ENCODE data around the gene GAB3.
"Not testable (repeated sequence)": the region's sequence is repeated elsewhere in the genome, so short reads cannot be mapped to it uniquely, and the experiment has no call there.

GAB3 gene

DNA sequence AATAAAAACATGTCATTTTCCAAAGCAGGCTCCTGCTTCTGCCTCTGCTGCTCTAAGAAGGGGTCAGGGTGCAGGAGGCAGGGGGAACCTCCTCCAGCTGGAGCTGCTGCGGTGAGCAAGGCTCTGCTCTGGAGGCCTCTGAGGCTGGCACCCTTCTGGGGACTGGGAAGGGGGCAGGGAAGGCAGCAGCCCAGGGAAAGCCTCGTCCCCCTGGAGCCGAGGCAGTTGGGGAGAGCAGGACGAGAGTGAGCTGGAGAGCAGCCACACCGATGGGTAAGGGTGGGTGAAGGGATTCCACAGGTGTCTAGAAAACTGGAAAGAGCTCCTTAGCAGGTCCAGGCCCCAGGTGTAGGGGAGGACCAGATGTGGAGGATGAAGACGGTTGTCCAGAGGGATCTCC lies 95.5 kb downstream of the GAB3 start:
- no peak for DNase-seq (ENCODE audit: low read depth)

DNA sequence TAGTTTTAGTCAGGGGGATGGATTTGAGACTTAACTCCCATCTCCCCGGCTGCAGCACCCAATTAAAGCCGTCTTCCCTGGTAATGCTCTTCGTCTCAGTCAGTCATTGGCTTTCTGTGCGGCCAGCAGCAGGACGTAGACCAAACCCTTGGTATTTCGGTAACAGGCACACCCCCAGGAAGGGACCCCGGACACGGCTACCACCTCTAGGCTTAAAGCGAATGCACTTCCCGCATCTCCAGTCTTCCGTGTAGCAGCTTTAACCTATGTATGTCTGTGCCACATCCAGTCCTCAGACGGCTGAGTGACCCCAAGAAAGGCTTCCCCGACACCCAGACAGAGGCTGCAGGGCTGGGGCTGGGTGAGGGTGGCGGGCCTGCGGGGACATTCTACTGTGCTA lies 96.0 kb downstream of the GAB3 start:
- DNase-seq (ENCODE audit: low read depth), result no peak

DNA sequence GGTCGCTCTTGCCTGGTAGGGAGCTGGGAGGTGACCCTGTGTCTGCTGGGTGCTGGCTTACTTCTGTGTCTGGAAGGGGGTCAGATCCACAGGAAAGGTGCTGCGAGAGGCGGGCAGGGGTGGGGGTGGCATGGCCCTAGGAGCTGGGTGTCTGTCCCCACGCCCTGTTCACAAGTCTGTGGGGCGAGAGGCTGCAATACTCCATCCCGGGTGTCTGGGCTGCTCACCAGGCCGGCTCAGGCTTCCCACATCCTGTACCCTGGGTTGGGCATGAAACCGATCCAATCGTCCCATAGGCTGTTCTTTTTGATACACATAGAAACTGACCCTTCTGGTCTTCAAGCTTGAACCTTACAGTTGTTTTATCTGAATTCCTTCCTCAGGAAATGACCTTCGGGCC lies 96.5 kb downstream of the GAB3 start:
- no peak for DNase-seq (ENCODE audit: low read depth)

DNA sequence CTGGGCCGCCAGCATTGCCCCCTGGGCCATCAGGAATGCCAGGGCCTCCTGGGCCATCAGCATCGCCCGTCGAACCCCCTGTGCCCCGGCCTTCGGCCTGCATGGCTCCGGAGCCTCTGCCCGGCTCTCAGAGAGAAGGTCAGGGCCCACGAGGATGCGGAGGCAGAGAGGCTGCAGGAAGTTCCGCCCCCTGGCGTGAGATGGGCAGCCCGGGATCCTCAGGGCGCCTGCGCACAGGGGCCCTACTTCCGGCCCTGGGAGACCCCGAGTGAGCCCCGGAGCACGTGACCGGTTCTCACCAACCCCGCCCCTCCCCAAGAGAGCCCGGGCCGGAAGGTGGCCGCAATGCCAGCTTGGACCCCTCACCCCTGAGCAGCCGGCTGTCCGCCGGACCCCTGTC lies 97.5 kb downstream of the GAB3 start, which contains the start of gene CTAG2:
Gene CTAG2, minus strand, starts transcription at position 167 of the 400 bp plus-strand sequence. Its CDS starts 64 bp downstream, at position 103.
- not testable (repeated sequence) for DNase-seq (ENCODE audit: low read depth)

DNA sequence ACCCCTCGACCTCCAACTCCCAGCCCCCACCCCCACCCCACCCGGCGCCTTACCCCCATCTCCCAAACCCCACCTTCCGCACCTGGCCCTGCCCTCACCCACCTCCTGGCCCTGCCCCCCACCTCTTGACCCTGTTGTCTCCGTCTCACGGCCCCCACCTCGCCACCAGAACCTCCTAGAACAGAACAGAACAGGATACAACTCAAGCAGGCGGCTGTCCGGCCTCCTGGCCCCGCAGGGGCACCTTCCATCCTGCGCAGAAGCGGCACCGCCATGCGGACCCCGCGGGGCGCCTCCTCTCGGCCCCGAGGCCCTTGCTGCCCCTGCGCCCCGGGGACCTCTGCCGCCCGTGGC lies 97.9 kb downstream of the GAB3 start:
- no peak for DNase-seq (ENCODE audit: low read depth)

DNA sequence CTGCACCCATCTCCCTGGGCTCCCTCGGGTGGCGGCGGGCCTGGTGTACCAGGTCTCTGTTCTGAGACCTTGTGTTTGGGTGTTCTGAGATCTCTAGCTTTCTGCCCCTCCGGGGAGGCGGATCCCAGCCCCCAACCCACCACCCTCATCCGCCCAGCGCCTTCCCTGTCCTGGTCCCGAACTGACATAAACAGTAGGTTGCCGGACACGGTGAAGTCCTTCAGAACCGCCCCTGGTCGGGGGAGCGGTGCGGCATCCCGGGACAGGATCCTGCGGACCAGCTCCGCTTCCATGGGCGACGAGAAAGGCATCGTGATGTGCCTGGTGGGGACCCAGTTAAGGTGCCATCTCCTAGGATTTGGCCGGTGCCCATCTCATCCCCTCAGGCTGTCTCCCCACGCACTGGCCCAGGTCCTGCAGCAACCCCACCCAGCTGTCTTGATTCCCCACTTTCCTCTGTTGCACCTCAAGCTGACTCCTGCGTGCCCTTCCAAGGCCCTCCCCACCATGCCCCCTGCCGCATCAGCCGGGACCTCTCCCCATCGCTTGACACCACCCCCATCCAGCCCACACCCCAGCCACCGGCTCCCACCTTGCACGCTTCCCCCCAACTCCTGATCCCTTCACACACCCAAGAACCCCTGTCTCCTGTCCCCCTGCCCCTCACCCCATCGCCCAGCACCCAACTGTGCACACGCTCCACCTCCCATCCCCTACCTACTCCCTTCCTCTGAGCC lies 98.4 kb downstream of the GAB3 start:
- no peak for DNase-seq (ENCODE audit: low read depth)

DNA sequence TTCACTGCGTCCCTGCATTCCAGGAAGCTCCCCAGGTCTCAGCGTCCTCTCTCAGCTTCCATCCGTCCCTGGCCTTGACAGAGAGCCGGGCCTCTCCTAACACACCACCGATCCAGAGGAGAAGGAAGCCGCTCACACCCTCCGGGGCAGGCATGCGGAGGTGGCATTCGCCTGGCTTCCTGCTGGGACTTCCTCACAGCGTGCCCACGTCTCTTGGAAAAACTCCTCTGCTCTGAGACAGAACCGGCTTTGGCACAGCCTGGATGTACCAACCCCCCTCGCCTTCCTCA lies 100.7 kb downstream of the GAB3 start:
- no peak for DNase-seq (ENCODE audit: low read depth)

DNA sequence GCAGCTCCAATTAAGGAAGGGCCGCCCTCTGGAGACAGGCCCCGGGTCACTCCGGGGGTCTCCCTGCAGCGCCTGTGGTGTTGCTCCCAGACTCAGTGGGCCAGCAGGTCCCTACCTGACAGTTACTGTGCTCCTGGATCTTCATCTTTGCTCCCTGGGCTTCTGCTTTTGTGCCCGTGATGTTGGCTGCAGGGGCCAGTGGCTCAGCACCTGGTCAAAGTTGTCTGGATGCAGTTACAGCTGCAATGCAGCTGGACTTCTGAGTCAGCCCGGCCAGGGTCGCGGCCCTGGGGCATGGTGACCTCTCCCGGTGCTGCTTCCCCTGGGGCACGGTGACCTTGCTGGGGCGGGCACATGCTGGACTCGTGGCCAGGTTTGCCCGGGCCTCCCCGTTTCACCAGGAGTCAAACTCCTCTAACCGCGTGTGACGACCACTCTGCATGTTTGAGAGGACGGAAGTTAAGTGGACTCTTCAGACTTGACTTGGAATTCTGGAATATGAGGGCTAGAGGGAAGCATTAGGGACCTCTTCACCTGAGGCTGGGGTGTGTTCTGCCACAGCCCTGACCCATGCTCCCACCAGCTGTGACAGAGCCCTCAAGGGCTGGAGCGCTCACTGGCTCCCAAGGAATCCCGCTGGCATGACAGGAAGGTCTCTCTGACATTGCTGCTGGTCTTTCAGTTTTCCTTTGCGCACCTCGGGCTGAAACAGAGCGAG lies 101.2 kb downstream of the GAB3 start:
- no peak for DNase-seq (ENCODE audit: low read depth)

DNA sequence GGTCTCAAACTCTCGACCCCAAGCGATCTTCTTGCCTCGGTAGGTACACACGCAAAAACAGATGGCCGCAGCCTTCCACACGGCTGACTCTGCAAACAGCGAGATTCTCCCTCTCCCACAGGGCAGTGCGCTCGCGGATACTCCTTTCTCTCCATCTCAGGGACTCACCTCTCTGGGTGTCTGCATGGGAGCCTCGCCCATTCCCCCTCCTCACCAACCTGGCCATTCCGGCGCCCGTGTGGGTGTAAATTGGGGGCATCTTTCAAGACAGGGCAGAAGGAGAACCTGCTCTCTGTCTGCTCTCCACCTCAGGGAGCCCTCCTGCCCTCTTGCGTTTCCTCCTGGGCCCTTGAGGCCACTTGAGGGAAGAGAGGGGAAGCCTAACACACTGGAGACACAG lies 101.9 kb downstream of the GAB3 start:
- no peak for DNase-seq (ENCODE audit: low read depth)

DNA sequence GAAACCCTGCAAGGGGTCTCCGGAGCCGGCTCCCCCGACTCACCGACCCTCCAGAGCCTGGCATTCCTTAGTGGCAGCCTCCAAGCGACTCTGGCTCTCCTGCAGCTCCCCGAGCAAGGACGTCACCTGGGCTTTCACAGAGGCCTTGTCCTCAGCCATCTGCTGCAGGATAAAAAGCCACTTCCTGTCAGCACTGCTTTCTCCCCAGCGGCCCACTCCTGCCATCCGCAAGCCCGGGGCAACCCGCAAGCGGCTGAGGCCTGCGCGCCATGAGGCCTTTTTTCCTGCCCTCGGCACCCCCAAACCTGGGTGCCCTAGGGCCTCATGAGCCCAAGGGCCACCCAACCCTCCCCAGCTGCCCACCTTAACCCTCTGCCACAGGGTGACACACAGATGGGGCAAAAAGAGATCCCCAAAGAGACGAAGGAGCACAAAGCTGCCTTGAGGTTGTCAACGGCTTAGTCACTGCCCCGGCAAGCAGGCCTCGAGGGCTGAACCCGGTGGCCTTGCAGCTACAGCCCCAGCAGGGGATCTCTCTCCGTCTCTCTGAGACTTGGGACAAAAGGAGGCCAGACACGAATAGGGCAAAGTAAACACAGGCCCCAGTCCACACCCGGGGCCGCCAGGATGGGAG lies 105.0 kb downstream of the GAB3 start:
- not testable (repeated sequence) for DNase-seq (ENCODE audit: low read depth)

DNA sequence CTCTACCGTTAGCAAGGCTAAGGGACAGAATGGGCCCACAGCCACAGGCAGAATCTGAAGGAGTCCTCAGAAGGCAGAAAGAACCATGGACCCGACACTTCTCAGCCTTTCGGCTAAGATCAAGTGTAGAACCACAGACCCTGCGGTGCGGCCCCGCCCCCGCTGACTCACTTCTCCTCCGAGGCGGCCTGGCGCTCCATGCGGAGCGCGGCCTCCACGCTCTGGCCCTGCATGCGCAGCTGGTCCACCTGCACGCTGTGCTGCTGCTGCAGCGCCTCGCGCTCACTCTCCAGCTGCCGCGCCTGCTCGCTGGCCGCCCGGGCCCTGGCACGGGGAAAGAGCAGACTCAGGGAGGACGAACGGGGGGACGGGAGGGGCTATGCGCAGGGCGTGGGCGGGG lies 107.2 kb downstream of the GAB3 start:
- not testable (repeated sequence) for DNase-seq (ENCODE audit: low read depth)

DNA sequence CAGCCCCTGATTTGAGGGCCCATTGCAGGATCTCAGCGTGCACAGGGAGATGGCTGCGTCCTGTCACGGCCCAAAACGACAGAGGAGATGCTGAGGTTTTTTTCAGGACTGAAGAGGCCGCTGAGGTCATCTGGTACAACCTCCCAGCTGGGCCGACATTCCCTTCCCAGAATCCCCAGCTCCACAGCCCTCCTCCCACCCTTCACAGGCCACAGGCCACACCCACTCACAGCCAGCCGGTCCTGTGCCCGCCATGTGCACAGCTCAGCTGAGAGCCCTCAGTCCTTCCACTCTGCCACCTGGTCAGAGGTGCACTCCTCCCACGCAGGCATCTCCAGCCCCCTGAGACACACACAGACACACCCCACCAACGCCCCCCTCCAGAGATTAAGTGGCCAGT lies 109.1 kb downstream of the GAB3 start:
- DNase-seq (ENCODE audit: low read depth), result not testable (repeated sequence)

DNA sequence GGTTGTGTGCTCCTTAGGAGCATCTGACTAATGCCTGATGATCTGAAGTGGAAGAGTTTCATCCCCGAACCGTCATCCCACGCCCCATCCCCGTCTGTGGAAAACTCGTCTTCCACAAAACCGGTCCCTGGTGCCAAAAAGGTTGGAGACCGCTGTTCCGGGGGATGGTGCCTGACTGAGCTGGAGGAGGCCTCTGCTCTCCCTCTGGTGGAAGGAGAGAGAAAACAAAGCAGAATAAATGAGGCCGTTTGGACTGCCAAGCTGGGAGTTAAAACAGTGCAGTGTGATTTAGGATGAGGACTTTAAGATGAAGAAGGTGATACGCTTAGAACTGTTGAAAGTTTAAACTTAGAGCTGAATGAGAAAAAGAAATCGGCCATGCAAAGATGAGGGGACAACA lies 117.2 kb downstream of the GAB3 start:
- DNase-seq (ENCODE audit: low read depth), result not testable (repeated sequence)

DNA sequence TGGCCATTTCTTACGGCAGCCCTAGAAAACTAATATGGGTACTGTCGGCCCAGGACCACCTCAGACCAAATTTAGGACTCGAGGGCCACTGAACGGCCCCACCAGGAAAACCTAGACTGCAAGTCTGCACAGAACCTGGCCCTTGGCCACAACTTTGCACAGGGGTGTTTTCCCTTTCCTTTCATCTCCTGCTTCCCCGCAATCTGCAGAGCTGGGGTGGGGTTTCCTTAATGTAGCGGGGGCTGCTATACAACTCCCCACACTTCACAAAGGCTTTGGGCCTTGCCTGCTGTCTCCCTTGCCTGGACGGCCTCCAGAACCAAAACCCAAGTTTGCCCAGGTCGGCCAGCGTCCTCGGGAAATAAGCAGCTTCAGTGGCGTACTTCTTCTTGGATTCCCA lies 119.9 kb downstream of the GAB3 start:
- DNase-seq (ENCODE audit: low read depth), result not testable (repeated sequence)

DNA sequence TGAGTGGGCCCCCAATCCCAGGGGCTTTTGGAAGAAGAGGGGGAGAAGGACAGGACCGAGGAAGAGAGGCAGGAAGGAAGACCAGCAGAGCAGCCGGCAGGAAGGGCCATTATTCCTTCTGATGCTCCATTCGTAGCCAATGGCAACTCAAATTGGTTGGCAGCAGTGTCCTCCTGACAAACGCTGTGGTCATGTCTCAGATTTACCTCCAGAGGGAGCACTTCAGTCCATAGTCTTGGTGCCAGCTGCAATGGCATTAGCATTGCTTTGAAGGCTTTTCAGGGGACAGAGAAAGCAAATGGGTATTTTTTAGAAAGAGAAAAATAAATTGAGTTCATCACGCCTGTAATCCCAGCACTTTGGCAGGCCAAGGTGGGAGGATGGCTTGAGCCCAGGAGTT lies 121.9 kb downstream of the GAB3 start:
- DNase-seq (ENCODE audit: low read depth), result not testable (repeated sequence)

All from activated T-helper 9 cell treated with anti-CD3 and anti-CD28 coated beads, Interleukin-2, amount 50 U/mL, for 16 hours (primary cell).